OCI-LY3 (cell line): ENCODE results near the gene STMND1.

Experiments
- H2AFZ ChIP-seq: fragments of 200-600, 300-600 bp; shearing (Covaris generic); 2 replicates; pipeline ENCODE4 v1.6.0; 2014; ENCODE audit warnings: antibody characterized with exemption, low read depth, low read length
- H3K27ac ChIP-seq: fragments of 200-600, 300-600 bp; sonication (generic); 2 replicates; pipeline ENCODE4 v1.5.1; 2014; ENCODE audit warnings: mild to moderate bottlenecking, low read length, moderate library complexity, mixed read lengths
- H3K27me3 ChIP-seq: fragments of 200-600, 300-600 bp; sonication (generic); 2 replicates; pipeline ENCODE4 v1.6.1; 2014; ENCODE audit warnings: low read depth, low read length, mixed read lengths
- H3K36me3 ChIP-seq: fragments of 200-600, 300-600 bp; sonication (generic); replicated peaks from 2 replicates; pipeline ENCODE3; 2014; ENCODE audit warnings: low read depth, low read length, mixed read lengths
- H3K4me1 ChIP-seq: fragments of 300-600, 200-600 bp; sonication (generic); 2 replicates; pipeline ENCODE4 v1.6.1; 2014; ENCODE audit warnings: low read length, mixed read lengths
- H3K4me2 ChIP-seq: fragments of 200-600, 300-600 bp; sonication (generic); 2 replicates; pipeline ENCODE4 v1.6.1; 2014; ENCODE audit warnings: low read length, mixed read lengths
- H3K4me3 ChIP-seq: fragments of 300-600, 200-600 bp; sonication (generic); 2 replicates; pipeline ENCODE4 v1.5.1; 2014; ENCODE audit warnings: antibody characterized with exemption, mild to moderate bottlenecking, low read length, moderate library complexity
- H3K79me2 ChIP-seq: fragments of 300-600, 200-600 bp; shearing (Covaris generic); 2 replicates; pipeline ENCODE4 v1.6.1; 2014; ENCODE audit warnings: mild to moderate bottlenecking, low read length, mixed read lengths
- H3K9ac ChIP-seq: fragments of 300-600, 200-600 bp; shearing (Covaris generic); 2 replicates; pipeline ENCODE4 v1.6.0; 2014; ENCODE audit warnings: mild to moderate bottlenecking, low read length, moderate library complexity
- H3K9me3 ChIP-seq: fragments of 200-600, 300-600 bp; shearing (Covaris generic); 2 replicates; pipeline ENCODE4 v1.6.1; 2014; ENCODE audit warnings: low read length, mixed read lengths; ENCODE audit not compliant: insufficient read depth
- H4K20me1 ChIP-seq: fragments of 200-600, 300-600 bp; sonication (generic); 2 replicates; pipeline ENCODE4 v1.6.1; 2016; ENCODE audit warnings: low read length, mixed read lengths; ENCODE audit not compliant: insufficient read depth
- EZH2phosphoT487 ChIP-seq: fragments of 200-600 bp; shearing (Covaris generic); IDR thresholded peaks from 2 replicates; pipeline ENCODE4 v1.6.1; 2018; ENCODE audit warnings: antibody characterized with exemption, mixed run types, low read depth
- TF ChIP-seq, protein P1 (sequence below): fragments of 200-600, 300-600 bp; sonication (generic); IDR thresholded peaks from 2 replicates; pipeline ENCODE4 v1.5.1; 2014; ENCODE audit warnings: antibody characterized with exemption, low read length, low read depth

Gene STMND1

DNA sequence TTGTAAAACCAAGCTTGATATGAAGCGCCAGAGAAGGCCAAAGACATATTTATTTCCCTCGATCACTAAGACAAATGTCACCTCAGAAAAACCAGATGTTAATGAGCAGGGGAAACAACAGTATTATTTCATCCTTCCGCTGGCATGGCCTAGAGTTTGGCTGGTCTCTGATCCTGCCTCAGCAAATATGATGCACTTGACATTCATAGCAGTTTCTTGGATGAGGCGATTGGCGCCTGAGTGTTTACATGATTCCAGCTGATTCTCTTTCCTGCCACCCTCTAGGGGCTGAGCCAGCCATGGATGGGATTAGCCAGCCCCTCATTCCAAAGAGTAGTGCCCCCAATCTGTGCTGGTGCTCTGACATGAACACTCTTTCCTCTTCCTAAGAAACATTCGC is 67.9 kb downstream of the STMND1 start:
- H3K9ac ChIP-seq = no peak overlapping the region
- H3K79me2 ChIP-seq = no peaks in the 10 kb centered on the region
- TF ChIP-seq, protein P1, sequence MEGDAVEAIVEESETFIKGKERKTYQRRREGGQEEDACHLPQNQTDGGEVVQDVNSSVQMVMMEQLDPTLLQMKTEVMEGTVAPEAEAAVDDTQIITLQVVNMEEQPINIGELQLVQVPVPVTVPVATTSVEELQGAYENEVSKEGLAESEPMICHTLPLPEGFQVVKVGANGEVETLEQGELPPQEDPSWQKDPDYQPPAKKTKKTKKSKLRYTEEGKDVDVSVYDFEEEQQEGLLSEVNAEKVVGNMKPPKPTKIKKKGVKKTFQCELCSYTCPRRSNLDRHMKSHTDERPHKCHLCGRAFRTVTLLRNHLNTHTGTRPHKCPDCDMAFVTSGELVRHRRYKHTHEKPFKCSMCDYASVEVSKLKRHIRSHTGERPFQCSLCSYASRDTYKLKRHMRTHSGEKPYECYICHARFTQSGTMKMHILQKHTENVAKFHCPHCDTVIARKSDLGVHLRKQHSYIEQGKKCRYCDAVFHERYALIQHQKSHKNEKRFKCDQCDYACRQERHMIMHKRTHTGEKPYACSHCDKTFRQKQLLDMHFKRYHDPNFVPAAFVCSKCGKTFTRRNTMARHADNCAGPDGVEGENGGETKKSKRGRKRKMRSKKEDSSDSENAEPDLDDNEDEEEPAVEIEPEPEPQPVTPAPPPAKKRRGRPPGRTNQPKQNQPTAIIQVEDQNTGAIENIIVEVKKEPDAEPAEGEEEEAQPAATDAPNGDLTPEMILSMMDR = no peak
- TF ChIP-seq EZH2phosphoT487 = no peak
- H3K4me2 ChIP-seq = no peak overlapping the region
- no peak overlapping the region for H2AFZ ChIP-seq
- H3K27ac ChIP-seq = no peak overlapping the region
- no peaks in the 10 kb centered on the region for H3K36me3 ChIP-seq
- no peaks in the 10 kb centered on the region for H3K9me3 ChIP-seq
- no peak overlapping the region for H3K4me3 ChIP-seq
- no peaks in the 10 kb centered on the region for H3K27me3 ChIP-seq
- no peaks in the 10 kb centered on the region for H3K4me1 ChIP-seq
- no peaks in the 10 kb centered on the region for H4K20me1 ChIP-seq

GRCh38 chr6:17172836-17173470 is 71.1 kb downstream of the STMND1 start:
- no peaks in the 10 kb centered on the region for H3K27me3 ChIP-seq
- TF ChIP-seq EZH2phosphoT487 = no peak
- TF ChIP-seq, protein P1 = no peak

GRCh38 chr6:17178326-17178725 is 76.5 kb downstream of the STMND1 start:
- Histone ChIP-seq H3K4me3 (no peak overlapping the region), H3K4me1 (no peaks in the 10 kb centered on the region), H3K9ac (no peak overlapping the region), H3K79me2 (no peaks in the 10 kb centered on the region), H3K27ac (no peak overlapping the region), H2AFZ (no peak overlapping the region), H4K20me1 (no peaks in the 10 kb centered on the region), H3K9me3 (no peaks in the 10 kb centered on the region), H3K36me3 (no peaks in the 10 kb centered on the region), H3K4me2 (no peak overlapping the region), H3K27me3 (no peaks in the 10 kb centered on the region)
- TF ChIP-seq EZH2phosphoT487 = no peak
- TF ChIP-seq, protein P1 = no peak

More at GRCh38 chr6:17172836-17173470, 71.1 kb downstream of the STMND1 start:
- Histone ChIP-seq H2AFZ (no peak overlapping the region), H3K9me3 (no peaks in the 10 kb centered on the region), H3K4me3 (no peak overlapping the region), H3K27ac (no peak overlapping the region), H3K9ac (no peak overlapping the region), H3K79me2 (no peaks in the 10 kb centered on the region), H3K4me2 (no peak overlapping the region), H4K20me1 (no peaks in the 10 kb centered on the region), H3K36me3 (no peaks in the 10 kb centered on the region), H3K4me1 (no peaks in the 10 kb centered on the region)

DNA sequence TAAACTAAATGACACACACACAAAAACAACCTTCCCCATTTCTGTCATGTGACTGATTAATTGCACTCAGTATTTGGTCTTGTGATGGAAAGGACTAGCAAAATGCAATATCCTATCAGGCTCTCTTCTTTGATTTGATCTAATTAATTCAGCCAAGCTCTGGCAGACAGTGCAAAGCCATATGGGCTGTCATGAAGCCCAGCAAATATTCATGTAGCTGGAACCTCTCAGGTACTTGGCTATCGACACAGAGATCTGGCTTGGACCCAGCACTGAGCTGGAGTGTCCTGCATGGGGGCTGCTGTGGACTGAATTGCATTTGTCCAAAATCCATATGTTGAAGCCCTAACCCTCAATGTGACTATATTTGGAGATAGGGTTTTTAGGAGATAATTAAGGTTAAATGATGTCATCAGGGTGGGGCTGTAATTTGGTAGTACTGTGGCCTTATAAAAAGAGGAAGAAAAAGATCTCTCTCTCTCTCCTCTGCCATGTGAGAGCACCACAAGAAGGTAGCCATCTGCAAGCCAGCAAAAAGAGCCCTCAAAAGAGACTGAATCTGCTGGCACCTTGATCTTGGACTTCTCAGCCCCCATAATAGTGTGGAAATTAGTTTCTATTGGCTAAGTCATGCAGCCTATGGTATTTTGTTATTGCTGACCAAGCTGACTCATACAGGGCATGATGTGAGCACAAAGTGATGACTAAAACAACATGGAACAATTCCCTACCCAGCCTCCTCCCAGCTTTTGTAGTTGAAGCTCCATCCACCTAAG is 77.1 kb downstream of the STMND1 start:
- H4K20me1 ChIP-seq = no peaks in the 10 kb centered on the region
- no peak overlapping the region for H3K9ac ChIP-seq
- H3K27me3 ChIP-seq = no peaks in the 10 kb centered on the region
- H3K4me3 ChIP-seq = no peak overlapping the region
- no peak overlapping the region for H2AFZ ChIP-seq
- H3K4me2 ChIP-seq = no peak overlapping the region
- no peak overlapping the region for H3K27ac ChIP-seq
- TF ChIP-seq EZH2phosphoT487 = no peak
- TF ChIP-seq, protein P1 = no peak
- H3K79me2 ChIP-seq = no peaks in the 10 kb centered on the region
- H3K36me3 ChIP-seq = no peaks in the 10 kb centered on the region
- no peaks in the 10 kb centered on the region for H3K4me1 ChIP-seq
- no peaks in the 10 kb centered on the region for H3K9me3 ChIP-seq
